ENCODE data around the gene ROPN1L. TPM values are rescaled to one million over a fixed set of nuclear protein-coding genes. Genes with fewer than 3 reads are reported as not detected.
A peak's percentile ranks its signal among the peaks of the same experiment; 100 is the strongest.

Gene ROPN1L
- total RNA-seq, 1 experiment from 2014 or later = 0.82 TPM

GRCh38 chr5:10441992-10442435, 335 bp downstream of the ROPN1L start:
- BruUV-seq (replicated peaks) = no TSS peak
- Mint-ChIP-seq H3K4me1 (ENCODE audit: insufficient read depth, unreplicated experiment) (no peaks in the 10 kb centered on the region), H3K27me3 (ENCODE audit: insufficient read depth, unreplicated experiment) (no peaks in the 10 kb centered on the region), H3K4me3 (ENCODE audit: unreplicated experiment) (peak overlapping the region; percentile 74), H3K36me3 (ENCODE audit: insufficient read depth, unreplicated experiment) (peaks cover 25% of the 10 kb centered on the region), H3K27ac (ENCODE audit: low read depth, unreplicated experiment) (no peak overlapping the region), H3K9me3 (ENCODE audit: unreplicated experiment) (no peaks in the 10 kb centered on the region)
- TF ChIP-seq CTCF (IDR thresholded peaks at IDR 0.05; ENCODE audit: unreplicated experiment) = no peak
- ChIA-PET CTCF (interaction anchor here (0.6 to 2.9 kb wide), 4 partner anchors 9 to 747 kb away, joined by 3 to 18 read pairs (median 10); no protein-coding TSS in a partner anchor), POLR2A (interaction anchor here (1.0 to 1.2 kb wide), 2 partner anchors 160 to 166 kb away, joined by 3 read pairs; no protein-coding TSS in a partner anchor)
- DNase-seq (ENCODE audit: unreplicated experiment) = no peak
- intact Hi-C loops (cut with micrococcal nuclease) = loop anchor here (5.0 kb wide), 1 partner anchor 160 kb away; no protein-coding TSS in a partner anchor

DNA sequence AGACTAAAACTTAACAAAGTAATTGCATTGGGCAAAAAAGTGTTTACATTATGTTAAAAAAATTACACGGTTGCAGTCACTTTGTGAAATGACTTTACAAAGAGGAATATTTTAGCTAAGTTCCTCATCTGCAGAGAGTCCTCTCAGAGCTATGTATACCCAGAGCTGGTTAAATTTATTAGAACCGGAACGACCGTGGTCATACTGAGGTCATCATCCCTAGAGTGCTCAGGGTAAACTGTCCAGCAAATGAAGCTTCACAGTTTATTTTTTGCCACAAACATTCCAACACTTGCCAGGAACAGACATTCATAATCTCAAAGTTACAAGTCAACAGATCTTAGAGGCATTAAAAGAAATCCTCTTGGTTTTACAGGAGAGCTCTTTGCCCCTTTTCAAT, 897 bp downstream of the ROPN1L start:
- BruUV-seq (replicated peaks) = no TSS peak
- Mint-ChIP-seq H3K36me3 (ENCODE audit: insufficient read depth, unreplicated experiment) (peaks cover 25% of the 10 kb centered on the region), H3K9me3 (ENCODE audit: unreplicated experiment) (no peaks in the 10 kb centered on the region), H3K4me1 (ENCODE audit: insufficient read depth, unreplicated experiment) (no peaks in the 10 kb centered on the region), H3K4me3 (ENCODE audit: unreplicated experiment) (peak overlapping the region; percentile 74), H3K27me3 (ENCODE audit: insufficient read depth, unreplicated experiment) (no peaks in the 10 kb centered on the region), H3K27ac (ENCODE audit: low read depth, unreplicated experiment) (no peak overlapping the region)
- POLR2A ChIA-PET = interaction anchor here (0.7 to 1.5 kb wide), 3 partner anchors 13 to 185 kb away, joined by 3 read pairs; no protein-coding TSS in a partner anchor
- DNase-seq (ENCODE audit: unreplicated experiment) = no peak
- no peak for TF ChIP-seq CTCF (IDR thresholded peaks at IDR 0.05; ENCODE audit: unreplicated experiment)
- intact Hi-C loops (cut with micrococcal nuclease) = loop anchor here (5.0 kb wide), 1 partner anchor 160 kb away; no protein-coding TSS in a partner anchor
- CTCF ChIA-PET = interaction anchor here (0.6 to 2.9 kb wide), 5 partner anchors 9 to 747 kb away, joined by 3 to 18 read pairs (median 8); no protein-coding TSS in a partner anchor

- CTCF ChIA-PET = interaction anchor here (0.7 to 1.3 kb wide), 4 partner anchors 8 to 187 kb away, joined by 3 to 11 read pairs (median 4); no protein-coding TSS in a partner anchor
- no peak for TF ChIP-seq CTCF (IDR thresholded peaks at IDR 0.05; ENCODE audit: unreplicated experiment)
- no peak for DNase-seq (ENCODE audit: unreplicated experiment)
- Mint-ChIP-seq H3K27ac (ENCODE audit: low read depth, unreplicated experiment) (no peak overlapping the region), H3K27me3 (ENCODE audit: insufficient read depth, unreplicated experiment) (no peaks in the 10 kb centered on the region), H3K36me3 (ENCODE audit: insufficient read depth, unreplicated experiment) (peaks cover 4% of the 10 kb centered on the region), H3K4me1 (ENCODE audit: insufficient read depth, unreplicated experiment) (no peaks in the 10 kb centered on the region), H3K4me3 (ENCODE audit: unreplicated experiment) (no peak overlapping the region), H3K9me3 (ENCODE audit: unreplicated experiment) (no peaks in the 10 kb centered on the region)
- intact Hi-C loops (cut with micrococcal nuclease) = no loop called here
- POLR2A ChIA-PET = interaction anchor here (1.0 kb wide), 1 partner anchor 116 kb away, joined by 4 read pairs; no protein-coding TSS in a partner anchor
- no TSS peak for BruUV-seq (replicated peaks)
These were observed 3.7 kb downstream of the ROPN1L start for GRCh38 chr5:10445352-10445751.

- ChIA-PET CTCF (interaction anchor here (0.6 to 1.3 kb wide), 2 partner anchors 181 to 1035 kb away, joined by 3 to 11 read pairs; no protein-coding TSS in a partner anchor), POLR2A (interaction anchor here (0.7 kb wide), 1 partner anchor 165 kb away, joined by 3 read pairs; no protein-coding TSS in a partner anchor)
- Mint-ChIP-seq H3K4me3 (ENCODE audit: unreplicated experiment) (no peak overlapping the region), H3K27me3 (ENCODE audit: insufficient read depth, unreplicated experiment) (no peaks in the 10 kb centered on the region), H3K4me1 (ENCODE audit: insufficient read depth, unreplicated experiment) (peaks cover 5% of the 10 kb centered on the region), H3K36me3 (ENCODE audit: insufficient read depth, unreplicated experiment) (no peaks in the 10 kb centered on the region), H3K9me3 (ENCODE audit: unreplicated experiment) (no peaks in the 10 kb centered on the region), H3K27ac (ENCODE audit: low read depth, unreplicated experiment) (no peak overlapping the region)
- DNase-seq (ENCODE audit: unreplicated experiment) = no peak
- BruUV-seq (replicated peaks) = no TSS peak
- no peak for TF ChIP-seq CTCF (IDR thresholded peaks at IDR 0.05; ENCODE audit: unreplicated experiment)
- intact Hi-C loops (cut with micrococcal nuclease) = no loop called here
These were observed 4.8 kb downstream of the ROPN1L start for GRCh38 chr5:10446490-10446889.
